Measurements from ENCODE around the gene SQSTM1.

DNA sequence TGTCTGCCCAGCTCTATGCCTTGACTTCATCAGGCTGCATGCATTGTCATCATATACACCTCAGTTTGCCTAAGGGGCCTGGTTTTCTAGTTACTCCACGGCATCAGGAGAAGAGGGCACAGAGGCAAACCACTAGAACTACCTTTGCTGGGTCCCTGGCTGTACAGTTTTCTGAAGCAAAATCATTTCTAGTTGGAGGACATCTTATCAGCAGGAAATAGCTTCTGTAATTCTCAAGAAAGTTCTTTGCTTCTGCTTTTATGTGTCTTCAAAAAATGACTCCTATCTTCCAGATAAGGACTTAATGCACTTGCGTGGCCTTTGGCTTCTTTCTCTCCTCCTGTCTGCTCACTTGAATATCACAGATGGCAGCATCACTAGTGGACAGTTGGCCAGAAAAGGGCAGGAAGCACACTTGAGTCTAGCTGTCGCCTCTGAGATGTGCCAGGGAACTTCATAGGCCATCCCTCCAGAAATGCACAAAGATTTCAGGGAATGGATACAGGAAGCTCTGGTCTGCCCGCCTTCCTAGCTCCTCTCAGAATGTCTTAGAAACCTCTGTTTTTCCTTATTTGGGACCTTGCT lies 49.3 kb upstream of the SQSTM1 start:
- TF ChIP-seq POLR2A (IDR thresholded peaks at IDR 0.05) (no peak), POLR2AphosphoS5 (IDR thresholded peaks at IDR 0.05) (no peak)
- TF ChIP-seq, protein P1, sequence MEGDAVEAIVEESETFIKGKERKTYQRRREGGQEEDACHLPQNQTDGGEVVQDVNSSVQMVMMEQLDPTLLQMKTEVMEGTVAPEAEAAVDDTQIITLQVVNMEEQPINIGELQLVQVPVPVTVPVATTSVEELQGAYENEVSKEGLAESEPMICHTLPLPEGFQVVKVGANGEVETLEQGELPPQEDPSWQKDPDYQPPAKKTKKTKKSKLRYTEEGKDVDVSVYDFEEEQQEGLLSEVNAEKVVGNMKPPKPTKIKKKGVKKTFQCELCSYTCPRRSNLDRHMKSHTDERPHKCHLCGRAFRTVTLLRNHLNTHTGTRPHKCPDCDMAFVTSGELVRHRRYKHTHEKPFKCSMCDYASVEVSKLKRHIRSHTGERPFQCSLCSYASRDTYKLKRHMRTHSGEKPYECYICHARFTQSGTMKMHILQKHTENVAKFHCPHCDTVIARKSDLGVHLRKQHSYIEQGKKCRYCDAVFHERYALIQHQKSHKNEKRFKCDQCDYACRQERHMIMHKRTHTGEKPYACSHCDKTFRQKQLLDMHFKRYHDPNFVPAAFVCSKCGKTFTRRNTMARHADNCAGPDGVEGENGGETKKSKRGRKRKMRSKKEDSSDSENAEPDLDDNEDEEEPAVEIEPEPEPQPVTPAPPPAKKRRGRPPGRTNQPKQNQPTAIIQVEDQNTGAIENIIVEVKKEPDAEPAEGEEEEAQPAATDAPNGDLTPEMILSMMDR (IDR thresholded peaks at IDR 0.05 in 8 of 11, conservative IDR thresholded peaks at IDR 0.05 in 3 of 11): no peak

Data from spleen (tissue), 7 donors.